Thyroid gland (tissue), 4 donors: ENCODE results near the gene BMP8A.

Experiments used
- CTCF ChIP-seq, 6 experiments: fragments of 200-600 bp in 3 of 6; fragments of 450-650 bp in 3 of 6; sonication (generic) in 3 of 6; IDR thresholded peaks; one replicate each; pipeline ENCODE4 v1.5.1; 2016 to 2019; ENCODE audit warnings: antibody characterized with exemption in 6 of 6, mild to moderate bottlenecking in 2 of 6, inconsistent platforms in 1 of 6, moderate library complexity in 1 of 6
- POLR2A ChIP-seq, 2 donors: fragments of 450-650 bp; IDR thresholded peaks; one replicate each; pipeline ENCODE4 v1.6.1; 2017; ENCODE audit warnings: antibody characterized with exemption in 2 of 2, mild to moderate bottlenecking in 2 of 2, moderate library complexity in 1 of 2

DNA sequence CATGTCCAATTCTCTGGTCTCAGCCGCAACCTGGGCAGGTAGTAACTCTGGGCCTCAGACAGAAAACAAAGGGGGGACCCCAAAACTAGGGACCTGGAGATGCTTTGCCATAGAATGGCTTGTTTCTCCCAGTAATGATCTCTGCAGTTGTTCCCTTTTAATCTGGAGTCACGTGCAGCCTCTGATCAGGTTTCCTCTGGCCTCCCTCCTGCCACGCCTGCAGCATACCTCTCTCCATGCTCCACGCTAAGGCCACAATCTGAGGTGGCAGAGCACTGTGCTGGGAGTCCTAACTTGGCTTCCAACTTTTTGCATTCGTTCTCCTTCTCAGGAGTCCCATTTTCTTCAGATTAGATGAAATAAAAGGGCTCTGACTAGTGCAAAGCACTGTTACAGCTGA lies 83.2 kb downstream of the BMP8A start:
- no peak for TF ChIP-seq CTCF (IDR thresholded peaks at IDR 0.05)
- no peak for TF ChIP-seq POLR2A (IDR thresholded peaks at IDR 0.05)
